ENCODE results near the gene TMED5. TPM values are rescaled to one million over a fixed set of nuclear protein-coding genes. Genes with fewer than 3 reads are reported as not detected.

Gene TMED5
- polyA plus RNA-seq, 3 donors: 30.0 to 75.8 (median 62.8) TPM

GRCh38 chr1:93151474-93151873, 28.7 kb downstream of the TMED5 start:
- Histone ChIP-seq H3K4me2 (replicated peaks; ENCODE audit: extremely low read depth, low read length, poor library complexity, severe bottlenecking) (no peak overlapping the region), H3K27me3 (ENCODE audit: control insufficient read depth in 2 of 2, insufficient read depth in 2 of 2, low read length in 2 of 2) (no peaks in the 10 kb centered on the region), H2AFZ (ENCODE audit: insufficient read depth, low read depth, low read length, poor library complexity, severe bottlenecking) (no peak overlapping the region), H3K79me2 (ENCODE audit: insufficient read depth, low read length) (peaks cover 13% of the 10 kb centered on the region), H3K36me3 (replicated peaks in 1 of 2; ENCODE audit: control insufficient read depth in 1 of 2, insufficient read depth in 2 of 2, low read length in 2 of 2) (peaks cover 73 to 96% of the 10 kb centered on the region in 2 donors), H3K4me1 (ENCODE audit: control insufficient read depth in 1 of 2, insufficient read depth in 2 of 2, low read length in 2 of 2) (peaks cover 0 to 5% of the 10 kb centered on the region in 2 donors), H4K20me1 (ENCODE audit: insufficient read depth, low read length) (peaks cover 35% of the 10 kb centered on the region), H3K27ac (ENCODE audit: low read depth in 1 of 2, low read length in 2 of 2) (no peak overlapping the region), H3K9me3 (replicated peaks in 1 of 2; ENCODE audit: control insufficient read depth in 1 of 2, insufficient read depth in 1 of 2, low read length in 2 of 2) (no peaks in the 10 kb centered on the region), H3K9ac (ENCODE audit: insufficient read depth, low read length, poor library complexity, severe bottlenecking) (no peak overlapping the region), H3K4me3 (replicated peaks in 1 of 3; ENCODE audit: low read depth in 2 of 3, low read length in 3 of 3) (no peak overlapping the region)
- Mint-ChIP-seq H3K36me3 (peaks cover 61 to 71% of the 10 kb centered on the region in 2 donors), H3K27me3 (ENCODE audit: low read depth in 3 of 3) (no peaks in the 10 kb centered on the region), H3K27ac (no peak overlapping the region), H3K9me3 (no peaks in the 10 kb centered on the region), H3K4me3 (no peak overlapping the region), H3K4me1 (peaks cover 7% of the 10 kb centered on the region)
- no peak for DNase-seq
- TF ChIP-seq CTCF (IDR thresholded peaks at IDR 0.05): no peak
- intact Hi-C loops (cut with micrococcal nuclease): no loop called here

- no peaks in the 10 kb centered on the region for H3K27me3 ChIP-seq (ENCODE audit: control insufficient read depth in 2 of 2, insufficient read depth in 2 of 2, low read length in 2 of 2)
- TF ChIP-seq CTCF (IDR thresholded peaks at IDR 0.05): no peak
- Mint-ChIP-seq H3K9me3 (no peaks in the 10 kb centered on the region), H3K4me1 (peaks cover 5% of the 10 kb centered on the region), H3K27me3 (ENCODE audit: low read depth in 3 of 3) (no peaks in the 10 kb centered on the region), H3K36me3 (peaks cover 59 to 70% of the 10 kb centered on the region in 2 donors), H3K27ac (peak overlapping the region in 1 of 7 donors; percentile 63), H3K4me3 (no peak overlapping the region)
- H4K20me1 ChIP-seq (ENCODE audit: insufficient read depth, low read length): peaks cover 30% of the 10 kb centered on the region
- no peak overlapping the region for H2AFZ ChIP-seq (ENCODE audit: insufficient read depth, low read depth, low read length, poor library complexity, severe bottlenecking)
- H3K79me2 ChIP-seq (ENCODE audit: insufficient read depth, low read length): peaks cover 9% of the 10 kb centered on the region
- peaks cover 67 to 88% of the 10 kb centered on the region in 2 donors for H3K36me3 ChIP-seq (replicated peaks in 1 of 2; ENCODE audit: control insufficient read depth in 1 of 2, insufficient read depth in 2 of 2, low read length in 2 of 2)
- intact Hi-C loops (cut with micrococcal nuclease): no loop called here
- H3K4me3 ChIP-seq (replicated peaks in 1 of 3; ENCODE audit: low read depth in 2 of 3, low read length in 3 of 3): no peak overlapping the region
- H3K9ac ChIP-seq (ENCODE audit: insufficient read depth, low read length, poor library complexity, severe bottlenecking): no peak overlapping the region
- H3K9me3 ChIP-seq (replicated peaks in 1 of 2; ENCODE audit: control insufficient read depth in 1 of 2, insufficient read depth in 1 of 2, low read length in 2 of 2): no peaks in the 10 kb centered on the region
- no peak for DNase-seq
- no CpG with 5 or more reads among the region's 1 CpG for WGBS (ENCODE audit: insufficient coverage)
- no peak overlapping the region for H3K27ac ChIP-seq (ENCODE audit: low read depth in 1 of 2, low read length in 2 of 2)
- H3K4me2 ChIP-seq (replicated peaks; ENCODE audit: extremely low read depth, low read length, poor library complexity, severe bottlenecking): no peak overlapping the region
- H3K4me1 ChIP-seq (ENCODE audit: control insufficient read depth in 1 of 2, insufficient read depth in 2 of 2, low read length in 2 of 2): peaks cover 0 to 4% of the 10 kb centered on the region in 2 donors
These were observed 29.5 kb downstream of the TMED5 start for GRCh38 chr1:93150729-93151128.
